SK-N-SH (cell line): ENCODE results near the gene NRIP2.
A peak's percentile ranks its signal among the peaks of the same experiment; 100 is the strongest.

ENCODE experiments used
- CHD2 ChIP-seq: fragments of 150-350 bp; IDR thresholded peaks from 2 replicates; pipeline ENCODE4 v1.6.1; 2018; ENCODE audit warnings: low read length; ENCODE audit not compliant: partially characterized antibody
- EZH2phosphoT487 ChIP-seq: fragments of 200-600 bp; sonication (generic); IDR thresholded peaks from 2 replicates; pipeline ENCODE4 v1.6.1; 2017; ENCODE audit warnings: low read depth, mixed run types, mild to moderate bottlenecking, antibody characterized with exemption, moderate library complexity, borderline replicate concordance
- GABPA ChIP-seq: IDR thresholded peaks from 2 replicates; pipeline ENCODE4 v1.4.0; 2012; ENCODE audit warnings: low read depth, mild to moderate bottlenecking
- JUND ChIP-seq: IDR thresholded peaks from 2 replicates; pipeline ENCODE4 v1.4.0; 2012
- MAX ChIP-seq: IDR thresholded peaks from 2 replicates; pipeline ENCODE4 v1.4.0; 2012; ENCODE audit warnings: low read depth
- POLR2AphosphoS5 ChIP-seq: IDR thresholded peaks from 2 replicates; pipeline ENCODE4 v1.6.1; 2012; ENCODE audit warnings: low read depth, low read length
- RAD21 ChIP-seq: IDR thresholded peaks from 2 replicates; pipeline ENCODE4 v1.6.1; 2012; ENCODE audit warnings: mild to moderate bottlenecking, low read length
- RCOR1 ChIP-seq: fragments of 150-350 bp; IDR thresholded peaks from 2 replicates; pipeline ENCODE4 v1.6.1; 2017; ENCODE audit warnings: antibody characterized with exemption, low read length
- RFX5 ChIP-seq: IDR thresholded peaks from 2 replicates; pipeline ENCODE4 v1.6.1; 2012; ENCODE audit warnings: mild to moderate bottlenecking, improper control_type of control experiment, low read length
- SIN3A ChIP-seq: IDR thresholded peaks from 2 replicates; pipeline ENCODE4 v1.6.1; 2012; ENCODE audit warnings: low read depth, mild to moderate bottlenecking, low read length, moderate library complexity, borderline replicate concordance
- SMC3 ChIP-seq: IDR thresholded peaks from 2 replicates; pipeline ENCODE4 v1.6.1; 2012; ENCODE audit warnings: low read depth, low read length, improper control_type of control experiment
- TF ChIP-seq, protein P1 (sequence below): fragments of 150-350 bp; IDR thresholded peaks from 2 replicates; pipeline ENCODE4 v1.6.1; 2017; ENCODE audit warnings: antibody characterized with exemption, low read length, low read depth, borderline replicate concordance
- TF ChIP-seq, protein P2 (sequence below): fragments of 200-600 bp; sonication (generic); IDR thresholded peaks from 2 replicates; pipeline ENCODE4 v1.6.1; 2017; ENCODE audit warnings: antibody characterized with exemption, mild to moderate bottlenecking, moderate library complexity

DNA sequence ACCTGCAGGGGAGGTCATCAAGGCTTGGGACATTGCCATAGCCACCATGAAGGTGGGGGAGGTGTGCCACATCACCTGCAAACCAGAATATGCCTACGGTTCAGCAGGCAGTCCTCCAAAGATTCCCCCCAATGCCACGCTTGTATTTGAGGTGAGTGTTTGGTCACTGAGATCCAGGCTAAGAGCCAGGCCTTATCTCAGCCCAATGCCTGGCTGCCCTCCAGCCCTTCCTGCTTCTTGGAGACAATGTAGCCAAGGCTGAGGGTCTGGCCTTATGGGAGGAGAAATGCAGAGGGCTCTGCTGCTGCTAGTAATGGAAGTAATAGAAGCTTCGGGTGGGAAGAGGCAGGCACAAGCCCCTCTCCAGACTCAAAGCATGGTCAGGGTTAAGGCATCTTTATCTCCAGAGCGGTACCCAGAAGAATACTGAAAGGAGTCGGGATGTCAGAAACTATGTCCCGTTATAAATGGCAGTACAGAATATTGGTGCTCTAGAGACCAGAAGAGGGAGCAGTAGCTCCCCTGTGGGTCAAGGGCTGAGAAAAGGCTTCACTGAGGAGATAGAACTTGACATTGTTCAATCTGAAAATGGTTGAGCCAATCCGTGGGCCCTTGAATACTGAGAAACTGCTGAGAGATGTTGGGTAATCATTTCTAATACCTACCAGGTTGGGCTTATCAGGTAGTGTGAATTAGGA lies 37.0 kb downstream of the NRIP2 start:
- TF ChIP-seq JUND (no peak), CHD2 (no peak), RFX5 (no peak), SIN3A (no peak), RAD21 (0 out of 2 replicates have a peak, but pooled peaks have one; percentile 5), RCOR1 (no peak), MAX (no peak), EZH2phosphoT487 (no peak), POLR2AphosphoS5 (no peak), SMC3 (no peak), GABPA (no peak)
- TF ChIP-seq, protein P1, sequence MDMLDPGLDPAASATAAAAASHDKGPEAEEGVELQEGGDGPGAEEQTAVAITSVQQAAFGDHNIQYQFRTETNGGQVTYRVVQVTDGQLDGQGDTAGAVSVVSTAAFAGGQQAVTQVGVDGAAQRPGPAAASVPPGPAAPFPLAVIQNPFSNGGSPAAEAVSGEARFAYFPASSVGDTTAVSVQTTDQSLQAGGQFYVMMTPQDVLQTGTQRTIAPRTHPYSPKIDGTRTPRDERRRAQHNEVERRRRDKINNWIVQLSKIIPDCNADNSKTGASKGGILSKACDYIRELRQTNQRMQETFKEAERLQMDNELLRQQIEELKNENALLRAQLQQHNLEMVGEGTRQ = no peak
- TF ChIP-seq, protein P2, sequence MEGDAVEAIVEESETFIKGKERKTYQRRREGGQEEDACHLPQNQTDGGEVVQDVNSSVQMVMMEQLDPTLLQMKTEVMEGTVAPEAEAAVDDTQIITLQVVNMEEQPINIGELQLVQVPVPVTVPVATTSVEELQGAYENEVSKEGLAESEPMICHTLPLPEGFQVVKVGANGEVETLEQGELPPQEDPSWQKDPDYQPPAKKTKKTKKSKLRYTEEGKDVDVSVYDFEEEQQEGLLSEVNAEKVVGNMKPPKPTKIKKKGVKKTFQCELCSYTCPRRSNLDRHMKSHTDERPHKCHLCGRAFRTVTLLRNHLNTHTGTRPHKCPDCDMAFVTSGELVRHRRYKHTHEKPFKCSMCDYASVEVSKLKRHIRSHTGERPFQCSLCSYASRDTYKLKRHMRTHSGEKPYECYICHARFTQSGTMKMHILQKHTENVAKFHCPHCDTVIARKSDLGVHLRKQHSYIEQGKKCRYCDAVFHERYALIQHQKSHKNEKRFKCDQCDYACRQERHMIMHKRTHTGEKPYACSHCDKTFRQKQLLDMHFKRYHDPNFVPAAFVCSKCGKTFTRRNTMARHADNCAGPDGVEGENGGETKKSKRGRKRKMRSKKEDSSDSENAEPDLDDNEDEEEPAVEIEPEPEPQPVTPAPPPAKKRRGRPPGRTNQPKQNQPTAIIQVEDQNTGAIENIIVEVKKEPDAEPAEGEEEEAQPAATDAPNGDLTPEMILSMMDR = peak; percentile 26
